GM10266 (cell line): ENCODE results near the gene ITIH3.
A peak's percentile ranks its signal among the peaks of the same experiment; 100 is the strongest.

Experiments
- DNase-seq: peaks from one replicate; pipeline ENCODE4 v3.0.0; 2012; ENCODE audit errors: extremely low spot score
- TF ChIP-seq, protein P1 (sequence below): IDR thresholded peaks from 2 replicates; pipeline ENCODE4 v1.5.1; 2012; ENCODE audit warnings: mild to moderate bottlenecking, low read depth; ENCODE audit not compliant: control insufficient read depth, insufficient read depth; ENCODE audit errors: missing control alignments

The ITIH3 gene

DNA sequence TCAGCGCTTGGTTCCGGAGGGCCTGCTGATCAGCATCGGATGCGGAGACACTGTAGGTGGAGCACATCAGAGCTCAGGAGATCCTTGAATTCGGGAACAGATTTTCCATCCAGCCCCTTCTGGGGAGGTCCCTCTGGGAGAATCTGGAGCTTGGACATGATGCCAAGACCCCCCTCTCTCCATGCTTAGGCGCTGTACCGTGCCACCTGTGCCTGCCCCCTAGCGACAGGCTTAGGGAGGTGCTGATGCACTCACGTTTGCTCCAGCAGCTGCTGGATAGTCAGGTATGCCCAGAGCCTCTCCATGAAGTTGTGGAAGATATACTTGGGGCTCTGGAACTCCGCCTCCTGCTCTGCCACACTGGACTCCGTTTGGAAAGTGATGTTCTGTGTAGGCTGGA lies 26.1 kb downstream of the ITIH3 start:
- TF ChIP-seq, protein P1, sequence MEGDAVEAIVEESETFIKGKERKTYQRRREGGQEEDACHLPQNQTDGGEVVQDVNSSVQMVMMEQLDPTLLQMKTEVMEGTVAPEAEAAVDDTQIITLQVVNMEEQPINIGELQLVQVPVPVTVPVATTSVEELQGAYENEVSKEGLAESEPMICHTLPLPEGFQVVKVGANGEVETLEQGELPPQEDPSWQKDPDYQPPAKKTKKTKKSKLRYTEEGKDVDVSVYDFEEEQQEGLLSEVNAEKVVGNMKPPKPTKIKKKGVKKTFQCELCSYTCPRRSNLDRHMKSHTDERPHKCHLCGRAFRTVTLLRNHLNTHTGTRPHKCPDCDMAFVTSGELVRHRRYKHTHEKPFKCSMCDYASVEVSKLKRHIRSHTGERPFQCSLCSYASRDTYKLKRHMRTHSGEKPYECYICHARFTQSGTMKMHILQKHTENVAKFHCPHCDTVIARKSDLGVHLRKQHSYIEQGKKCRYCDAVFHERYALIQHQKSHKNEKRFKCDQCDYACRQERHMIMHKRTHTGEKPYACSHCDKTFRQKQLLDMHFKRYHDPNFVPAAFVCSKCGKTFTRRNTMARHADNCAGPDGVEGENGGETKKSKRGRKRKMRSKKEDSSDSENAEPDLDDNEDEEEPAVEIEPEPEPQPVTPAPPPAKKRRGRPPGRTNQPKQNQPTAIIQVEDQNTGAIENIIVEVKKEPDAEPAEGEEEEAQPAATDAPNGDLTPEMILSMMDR: peak; percentile 65
- peak; percentile 47 for DNase-seq

DNA sequence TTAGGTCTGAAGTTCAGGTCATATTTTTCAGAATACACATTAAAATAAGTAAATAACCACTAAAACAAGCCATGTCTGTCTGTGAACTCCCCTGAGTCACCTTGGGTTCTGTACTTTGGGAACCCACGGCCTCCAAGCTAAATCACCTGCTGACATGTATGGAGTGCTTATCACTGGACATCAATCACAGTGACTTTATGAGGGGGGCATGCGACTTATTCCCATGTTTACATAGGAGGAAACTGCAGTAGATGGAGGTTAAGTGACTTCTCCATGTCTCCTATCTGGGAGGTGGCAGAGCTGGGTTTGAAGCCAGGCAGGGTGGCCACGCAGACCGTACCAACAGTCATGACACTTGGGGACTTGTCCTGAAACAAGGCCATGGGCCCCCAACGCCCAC lies 27.8 kb downstream of the ITIH3 start:
- DNase-seq: no peak
- TF ChIP-seq, protein P1: no peak

DNA sequence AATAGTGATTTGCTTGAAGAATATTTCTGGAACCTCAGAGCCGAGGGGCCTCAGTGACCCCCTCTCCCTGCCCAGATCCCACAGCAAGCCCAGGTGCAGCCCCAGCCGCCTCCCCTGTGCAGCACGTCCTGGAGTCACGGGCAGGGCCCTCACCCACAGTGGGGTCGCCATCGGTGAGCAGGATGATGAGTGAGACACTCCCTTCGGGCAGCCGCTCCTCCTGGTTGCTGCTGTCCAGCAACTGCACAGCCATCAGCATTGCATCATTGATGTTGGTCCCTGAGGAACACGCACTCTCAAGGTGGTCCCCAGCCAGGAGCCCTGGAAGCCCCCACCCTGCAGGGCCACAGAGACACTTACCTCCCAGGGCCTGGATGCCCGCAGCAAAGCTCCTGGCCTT lies 29.4 kb downstream of the ITIH3 start:
- DNase-seq: no peak
- TF ChIP-seq, protein P1: no peak

DNA sequence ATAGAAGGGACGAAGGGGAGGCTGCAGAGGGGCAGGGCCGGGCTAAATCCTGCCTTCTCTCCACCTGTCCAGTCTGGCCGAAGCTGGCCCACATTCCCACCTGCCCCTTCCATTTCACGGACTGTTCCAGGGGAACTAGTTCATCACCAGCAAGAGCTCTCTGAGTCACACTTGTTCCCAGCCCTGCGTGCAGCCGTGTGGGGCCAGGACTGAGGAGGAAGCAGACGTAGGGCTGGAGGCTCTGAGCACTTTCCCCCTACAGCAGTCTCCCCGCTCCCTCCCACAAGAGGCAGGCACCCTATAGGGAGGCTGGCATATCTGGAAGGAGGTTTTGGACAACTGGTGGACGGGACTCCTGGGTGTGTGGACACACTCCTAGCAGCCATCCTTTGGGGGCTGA lies 32.8 kb downstream of the ITIH3 start:
- TF ChIP-seq, protein P1: no peak
- DNase-seq: no peak

DNA sequence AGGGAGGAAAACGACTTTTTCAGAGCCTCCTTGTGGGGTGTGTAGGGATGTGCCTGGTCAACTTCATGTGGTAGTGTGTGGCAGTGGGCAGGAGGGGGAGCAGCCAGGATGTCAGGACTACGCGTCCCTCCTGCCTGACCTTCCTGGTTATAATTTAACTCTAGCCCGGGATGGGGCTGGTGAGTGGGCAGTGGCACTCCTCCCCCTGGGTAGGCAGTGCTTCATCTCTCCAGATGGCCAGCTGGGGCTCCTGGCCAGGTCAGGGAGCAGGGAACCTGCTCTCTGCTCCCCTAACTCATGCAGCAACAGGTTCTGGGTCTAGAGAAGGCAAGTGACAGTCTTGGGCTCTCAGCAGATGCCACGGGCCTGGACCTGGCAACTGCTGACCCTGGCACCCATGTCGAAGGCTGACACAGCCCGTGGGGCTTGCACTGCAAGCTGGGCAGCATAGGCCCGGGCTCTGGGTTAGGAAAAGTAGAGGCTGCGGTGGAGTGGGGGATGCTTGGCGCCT lies 33.3 kb downstream of the ITIH3 start:
- TF ChIP-seq, protein P1: no peak
- no peak for DNase-seq

DNA sequence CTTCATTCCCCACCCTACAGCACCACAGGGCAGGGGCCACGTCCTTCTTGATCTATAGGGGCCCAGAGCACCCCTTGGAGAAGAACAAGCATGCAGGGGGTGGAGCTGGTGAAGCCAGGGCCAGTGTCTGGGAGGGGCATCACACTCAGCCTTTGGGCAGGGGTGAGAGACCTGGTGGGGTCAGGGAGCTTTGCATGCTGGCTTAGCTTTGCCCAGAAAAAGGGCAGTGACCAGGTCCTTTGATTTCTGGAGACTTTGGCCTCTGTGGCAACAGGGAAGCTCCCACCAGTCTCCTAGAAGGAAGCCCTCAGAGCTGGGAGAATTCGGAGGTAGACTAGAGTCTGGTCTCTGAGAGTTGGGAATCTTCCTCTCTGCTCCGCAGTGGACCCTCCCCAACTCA lies 34.9 kb downstream of the ITIH3 start:
- TF ChIP-seq, protein P1: no peak
- DNase-seq: no peak

DNA sequence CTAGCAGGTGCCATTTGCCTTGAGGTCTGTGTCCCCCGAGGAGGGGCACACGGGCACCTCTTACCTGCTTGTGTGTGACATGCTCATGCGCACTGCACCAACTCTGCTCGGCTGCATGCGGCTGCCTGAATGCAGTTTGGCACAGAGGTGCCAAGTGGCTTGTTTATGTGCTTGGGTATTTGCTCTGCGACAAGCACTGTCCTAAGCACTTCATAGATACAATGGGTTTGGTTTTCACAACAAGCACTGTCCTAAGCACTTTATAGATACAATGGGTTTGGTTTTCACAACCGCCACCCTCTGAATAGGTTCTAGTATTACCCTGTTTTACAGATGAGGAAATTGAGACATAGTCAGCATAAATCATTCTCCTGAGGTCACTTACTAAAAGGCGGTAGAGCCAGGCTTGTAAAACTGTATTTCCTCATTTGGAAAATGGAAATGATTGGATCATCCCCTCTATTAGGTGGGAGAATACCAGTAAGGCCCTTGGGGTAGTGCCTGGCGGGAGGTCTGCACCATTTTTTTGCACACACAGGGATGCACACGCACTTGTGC lies 35.4 kb downstream of the ITIH3 start:
- no peak for DNase-seq
- TF ChIP-seq, protein P1: no peak
